ENCODE results near the gene FAM184A.

DNA sequence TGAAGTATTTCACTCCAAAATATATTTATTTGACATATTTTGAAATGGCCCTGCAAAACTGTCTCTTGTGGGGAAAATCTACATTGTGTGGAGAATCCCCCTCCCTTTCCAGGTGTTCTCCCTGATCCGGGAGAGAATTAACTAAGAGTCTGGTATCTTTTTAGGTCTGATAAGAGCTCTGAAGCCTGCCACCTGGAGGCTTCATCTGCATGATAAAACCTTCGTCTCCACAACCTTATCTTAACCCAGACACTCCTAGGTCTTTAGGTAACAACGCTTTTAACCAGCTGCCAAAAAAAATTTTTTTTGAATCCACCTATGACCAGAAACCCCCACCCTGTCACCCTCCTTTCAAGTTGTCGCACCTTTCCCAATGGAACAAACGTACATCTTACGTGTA lies 43.0 kb downstream of the FAM184A start:
- TF ChIP-seq, protein P1, sequence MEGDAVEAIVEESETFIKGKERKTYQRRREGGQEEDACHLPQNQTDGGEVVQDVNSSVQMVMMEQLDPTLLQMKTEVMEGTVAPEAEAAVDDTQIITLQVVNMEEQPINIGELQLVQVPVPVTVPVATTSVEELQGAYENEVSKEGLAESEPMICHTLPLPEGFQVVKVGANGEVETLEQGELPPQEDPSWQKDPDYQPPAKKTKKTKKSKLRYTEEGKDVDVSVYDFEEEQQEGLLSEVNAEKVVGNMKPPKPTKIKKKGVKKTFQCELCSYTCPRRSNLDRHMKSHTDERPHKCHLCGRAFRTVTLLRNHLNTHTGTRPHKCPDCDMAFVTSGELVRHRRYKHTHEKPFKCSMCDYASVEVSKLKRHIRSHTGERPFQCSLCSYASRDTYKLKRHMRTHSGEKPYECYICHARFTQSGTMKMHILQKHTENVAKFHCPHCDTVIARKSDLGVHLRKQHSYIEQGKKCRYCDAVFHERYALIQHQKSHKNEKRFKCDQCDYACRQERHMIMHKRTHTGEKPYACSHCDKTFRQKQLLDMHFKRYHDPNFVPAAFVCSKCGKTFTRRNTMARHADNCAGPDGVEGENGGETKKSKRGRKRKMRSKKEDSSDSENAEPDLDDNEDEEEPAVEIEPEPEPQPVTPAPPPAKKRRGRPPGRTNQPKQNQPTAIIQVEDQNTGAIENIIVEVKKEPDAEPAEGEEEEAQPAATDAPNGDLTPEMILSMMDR (IDR thresholded peaks at IDR 0.05): no peak
- TF ChIP-seq POLR2A (IDR thresholded peaks at IDR 0.05): no peak
